HEK293 (cell line): ENCODE measurements around the gene SOX6.

Experiments used
- CTCF ChIA-PET: fragments of 350-600 bp; formaldehyde crosslinking; extraction: SDS; loops from one replicate; lab custom pipeline; 2021; ENCODE audit warnings: antibody characterized with exemption; lab: Yijun Ruan, JAX
- POLR2A ChIA-PET: fragments of 300-600 bp; formaldehyde crosslinking; extraction: SDS; loops from one replicate; lab custom pipeline; 2020; ENCODE audit warnings: antibody characterized with exemption, inconsistent platforms; lab: Yijun Ruan, JAX
- H3K27ac ChIP-seq: fragments of 200-500 bp; sonication (Bioruptor generic); 2 replicates; pipeline ENCODE4 v1.5.1; 2014; ENCODE audit warnings: low read depth, low read length, control low read depth, inconsistent platforms; ENCODE audit errors: extremely low read depth
- H3K36me3 ChIP-seq, 2 experiments: fragments of 200-500 bp in 1 of 2; sonication (Bioruptor generic) in 1 of 2; 1 replicate in 1 of 2; 2 replicates in 1 of 2; pipeline ENCODE4 v1.5.1; 2014 to 2017; ENCODE audit warnings: inconsistent platforms in 2 of 2, low read length in 2 of 2; ENCODE audit not compliant: control insufficient read depth in 2 of 2, insufficient read depth in 1 of 2
- H3K4me1 ChIP-seq: fragments of 200-500 bp; sonication (Bioruptor generic); 2 replicates; pipeline ENCODE4 v1.5.1; 2014; ENCODE audit warnings: mild to moderate bottlenecking, low read length, inconsistent platforms; ENCODE audit not compliant: control insufficient read depth, insufficient read depth
- H3K4me3 ChIP-seq: 2 replicates; pipeline ENCODE4 v1.5.1; 2011; ENCODE audit warnings: low read depth, mild to moderate bottlenecking, control low read depth, low read length, moderate library complexity
- H3K9me3 ChIP-seq: fragments of 200-500 bp; sonication (Bioruptor generic); 2 replicates; pipeline ENCODE4 v1.5.1; 2014; ENCODE audit warnings: low read depth, low read length, inconsistent platforms; ENCODE audit not compliant: control insufficient read depth, insufficient read depth
- FEZF1 ChIP-seq: fragments of 450-650 bp; formaldehyde crosslinking; IDR thresholded peaks from 2 replicates; pipeline ENCODE4 v1.5.1; 2016; ENCODE audit warnings: missing biosample characterization, missing genetic modification characterization
- GFI1B ChIP-seq: fragments of 450-650 bp; formaldehyde crosslinking; IDR thresholded peaks from 2 replicates; pipeline ENCODE4 v1.5.1; 2016; ENCODE audit warnings: missing biosample characterization, missing genetic modification characterization
- HOXA7 ChIP-seq: sonication (generic); formaldehyde crosslinking; IDR thresholded peaks from 2 replicates; pipeline ENCODE4 v1.8.1; 2022; ENCODE audit warnings: missing genetic modification reagents, borderline replicate concordance
- IKZF3 ChIP-seq: fragments of 450-650 bp; IDR thresholded peaks from 2 replicates; pipeline ENCODE4 v1.5.0; 2018; ENCODE audit warnings: missing biosample characterization, mild to moderate bottlenecking, missing genetic modification characterization, moderate library complexity
- KLF10 ChIP-seq: fragments of 450-650 bp; IDR thresholded peaks from 2 replicates; pipeline ENCODE4 v1.5.1; 2018; ENCODE audit warnings: missing biosample characterization, mild to moderate bottlenecking, missing genetic modification characterization
- KLF17 ChIP-seq: fragments of 450-650 bp; formaldehyde crosslinking; IDR thresholded peaks from 2 replicates; pipeline ENCODE4 v1.5.1; 2016; ENCODE audit warnings: missing biosample characterization, missing genetic modification characterization
- MYNN ChIP-seq: fragments of 450-650 bp; formaldehyde crosslinking; IDR thresholded peaks from 2 replicates; pipeline ENCODE4 v1.5.1; 2016; ENCODE audit warnings: missing biosample characterization, missing genetic modification characterization, borderline replicate concordance
- MZF1 ChIP-seq: fragments of 450-650 bp; formaldehyde crosslinking; IDR thresholded peaks from 2 replicates; pipeline ENCODE4 v1.5.1; 2017; ENCODE audit warnings: missing biosample characterization, missing genetic modification characterization, borderline replicate concordance
- PBX3 ChIP-seq: sonication (generic); formaldehyde crosslinking; IDR thresholded peaks from 2 replicates; pipeline ENCODE4 v1.8.1; 2022; ENCODE audit warnings: mild to moderate bottlenecking, moderate library complexity, missing genetic modification reagents
- TCF7L2 ChIP-seq: IDR thresholded peaks from 2 replicates; pipeline ENCODE4 v1.6.1; 2011; ENCODE audit warnings: low read depth, mild to moderate bottlenecking, inconsistent platforms, low read length, moderate library complexity, borderline replicate concordance
- ZFP69B ChIP-seq: fragments of 450-650 bp; formaldehyde crosslinking; IDR thresholded peaks from 2 replicates; pipeline ENCODE4 v1.5.1; 2016; ENCODE audit warnings: missing biosample characterization, missing genetic modification characterization
- ZNF10 ChIP-seq: fragments of 450-650 bp; formaldehyde crosslinking; IDR thresholded peaks from 2 replicates; pipeline ENCODE4 v1.5.1; 2017; ENCODE audit warnings: missing biosample characterization, missing genetic modification characterization
- ZNF202 ChIP-seq: fragments of 450-650 bp; formaldehyde crosslinking; IDR thresholded peaks from 2 replicates; pipeline ENCODE4 v1.5.1; 2016; ENCODE audit warnings: missing biosample characterization, missing genetic modification characterization, borderline replicate concordance
- ZNF221 ChIP-seq: fragments of 450-650 bp; formaldehyde crosslinking; IDR thresholded peaks from 2 replicates; pipeline ENCODE4 v1.5.1; 2017; ENCODE audit warnings: missing biosample characterization, missing genetic modification characterization, borderline replicate concordance
- ZNF433 ChIP-seq: fragments of 450-650 bp; formaldehyde crosslinking; IDR thresholded peaks from 2 replicates; pipeline ENCODE4 v1.5.1; 2016; ENCODE audit warnings: missing biosample characterization, missing genetic modification characterization, low read depth
- ZNF488 ChIP-seq: fragments of 450-650 bp; formaldehyde crosslinking; IDR thresholded peaks from 2 replicates; pipeline ENCODE4 v1.5.1; 2016; ENCODE audit warnings: missing biosample characterization, missing genetic modification characterization
- ZNF549 ChIP-seq: fragments of 450-650 bp; IDR thresholded peaks from 2 replicates; pipeline ENCODE4 v1.5.1; 2018; ENCODE audit warnings: missing biosample characterization, missing genetic modification characterization, mild to moderate bottlenecking, inconsistent platforms, moderate library complexity
- ZNF600 ChIP-seq: fragments of 450-650 bp; formaldehyde crosslinking; IDR thresholded peaks from 2 replicates; pipeline ENCODE4 v1.5.1; 2016; ENCODE audit warnings: missing biosample characterization, missing genetic modification characterization
- ZNF843 ChIP-seq: fragments of 450-650 bp; formaldehyde crosslinking; IDR thresholded peaks from 2 replicates; pipeline ENCODE4 v1.5.1; 2016; ENCODE audit warnings: missing biosample characterization, missing genetic modification characterization
- TF ChIP-seq, protein P1 (sequence below): fragments of 450-650 bp; formaldehyde crosslinking; IDR thresholded peaks from 2 replicates; pipeline ENCODE4 v1.5.1; 2017; ENCODE audit warnings: missing biosample characterization, missing genetic modification characterization
- TF ChIP-seq, protein P2 (sequence below): fragments of 450-650 bp; formaldehyde crosslinking; IDR thresholded peaks from 2 replicates; pipeline ENCODE4 v1.5.1; 2016; ENCODE audit warnings: missing biosample characterization, missing genetic modification characterization

Gene SOX6

GRCh38 chr11:16193897-16194381 is 162.4 kb downstream of the SOX6 start:
- Histone ChIP-seq H3K9me3 (no peaks in the 10 kb centered on the region), H3K4me1 (peaks cover 4% of the 10 kb centered on the region; the same call in 1 of the 2 replicates)
- POLR2A ChIA-PET = no interaction called here
- TF ChIP-seq PBX3 (CRISPR knock-in tag) (no peak), ZFP69B (tag by site-specific recombination) (no peak), HOXA7 (CRISPR knock-in tag) (no peak), KLF17 (no peak), FEZF1 (tag by site-specific recombination) (peak; percentile 60), ZNF549 (tag by site-specific recombination) (no peak), KLF10 (tag by site-specific recombination) (no peak), ZNF843 (tag by site-specific recombination) (0 out of 2 replicates have a peak, but pooled peaks have one; percentile 35), MZF1 (no peak), TCF7L2 (no peak), ZNF600 (tag by site-specific recombination) (no peak)
- TF ChIP-seq, protein P1, sequence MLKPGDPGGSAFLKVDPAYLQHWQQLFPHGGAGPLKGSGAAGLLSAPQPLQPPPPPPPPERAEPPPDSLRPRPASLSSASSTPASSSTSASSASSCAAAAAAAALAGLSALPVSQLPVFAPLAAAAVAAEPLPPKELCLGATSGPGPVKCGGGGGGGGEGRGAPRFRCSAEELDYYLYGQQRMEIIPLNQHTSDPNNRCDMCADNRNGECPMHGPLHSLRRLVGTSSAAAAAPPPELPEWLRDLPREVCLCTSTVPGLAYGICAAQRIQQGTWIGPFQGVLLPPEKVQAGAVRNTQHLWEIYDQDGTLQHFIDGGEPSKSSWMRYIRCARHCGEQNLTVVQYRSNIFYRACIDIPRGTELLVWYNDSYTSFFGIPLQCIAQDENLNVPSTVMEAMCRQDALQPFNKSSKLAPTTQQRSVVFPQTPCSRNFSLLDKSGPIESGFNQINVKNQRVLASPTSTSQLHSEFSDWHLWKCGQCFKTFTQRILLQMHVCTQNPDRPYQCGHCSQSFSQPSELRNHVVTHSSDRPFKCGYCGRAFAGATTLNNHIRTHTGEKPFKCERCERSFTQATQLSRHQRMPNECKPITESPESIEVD = peak; percentile 56
- TF ChIP-seq, all 188 proteins: peak for 3
- CTCF ChIA-PET = interaction anchor here (1.0 to 2.4 kb wide), 2 partner anchors 414 to 420 kb away, joined by 4 read pairs; no protein-coding TSS in a partner anchor
- Histone ChIP-seq H3K36me3 (no peaks in the 10 kb centered on the region), H3K4me3 (no peak overlapping the region), H3K27ac (no peak overlapping the region)

- H3K9me3 ChIP-seq = no peaks in the 10 kb centered on the region
- ChIA-PET POLR2A (no interaction called here), CTCF (interaction anchor here (0.5 to 2.4 kb wide), 5 partner anchors 55 to 422 kb away, joined by 3 to 5 read pairs (median 4); no protein-coding TSS in a partner anchor)
- no peak overlapping the region for H3K27ac ChIP-seq
- no peak overlapping the region for H3K4me3 ChIP-seq
- H3K36me3 ChIP-seq = no peaks in the 10 kb centered on the region
- TF ChIP-seq GFI1B (tag by site-specific recombination) (0 out of 2 replicates have a peak, but pooled peaks have one; percentile 38), ZNF433 (tag by site-specific recombination) (no peak), IKZF3 (tag by site-specific recombination) (no peak)
- TF ChIP-seq, protein P2, sequence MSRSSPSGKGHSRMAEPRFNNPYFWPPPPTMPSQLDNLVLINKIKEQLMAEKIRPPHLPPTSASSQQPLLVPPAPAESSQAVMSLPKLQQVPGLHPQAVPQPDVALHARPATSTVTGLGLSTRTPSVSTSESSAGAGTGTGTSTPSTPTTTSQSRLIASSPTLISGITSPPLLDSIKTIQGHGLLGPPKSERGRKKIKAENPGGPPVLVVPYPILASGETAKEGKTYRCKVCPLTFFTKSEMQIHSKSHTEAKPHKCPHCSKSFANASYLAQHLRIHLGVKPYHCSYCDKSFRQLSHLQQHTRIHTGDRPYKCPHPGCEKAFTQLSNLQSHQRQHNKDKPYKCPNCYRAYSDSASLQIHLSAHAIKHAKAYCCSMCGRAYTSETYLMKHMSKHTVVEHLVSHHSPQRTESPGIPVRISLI = peak; percentile 54; the same call in 1 of the 2 replicates
- H3K4me1 ChIP-seq = peaks cover 4% of the 10 kb centered on the region; the same call in 1 of the 2 replicates
Observed at GRCh38 chr11:16191868-16192240, 164.5 kb downstream of the SOX6 start.

- POLR2A ChIA-PET = no interaction called here
- Histone ChIP-seq H3K36me3 (no peaks in the 10 kb centered on the region), H3K9me3 (no peaks in the 10 kb centered on the region), H3K27ac (no peak overlapping the region), H3K4me3 (no peak overlapping the region), H3K4me1 (peaks cover 4% of the 10 kb centered on the region; the same call in 1 of the 2 replicates)
- CTCF ChIA-PET = interaction anchor here (0.5 to 0.7 kb wide), 5 partner anchors 54 to 423 kb away, joined by 3 to 5 read pairs (median 4); no protein-coding TSS in a partner anchor
- TF ChIP-seq ZNF488 = no peak
- TF ChIP-seq ZNF202 (tag by site-specific recombination) = no peak
- no peak for TF ChIP-seq ZNF10 (tag by site-specific recombination)
- TF ChIP-seq ZNF221 (tag by site-specific recombination) = no peak
- no peak for TF ChIP-seq MYNN (tag by site-specific recombination)
Observed at GRCh38 chr11:16191212-16191867, 165.0 kb downstream of the SOX6 start.
